T-helper 22 cell (primary cell): ENCODE data around the gene MAST4.
"Not testable (repeated sequence)": the region's sequence is repeated elsewhere in the genome, so short reads cannot be mapped to it uniquely, and the experiment has no call there.

Source experiments
- DNase-seq: peaks from one replicate; pipeline ENCODE4 v3.0.0-alpha.2; 2020; ENCODE audit warnings: low read depth

MAST4 gene

DNA sequence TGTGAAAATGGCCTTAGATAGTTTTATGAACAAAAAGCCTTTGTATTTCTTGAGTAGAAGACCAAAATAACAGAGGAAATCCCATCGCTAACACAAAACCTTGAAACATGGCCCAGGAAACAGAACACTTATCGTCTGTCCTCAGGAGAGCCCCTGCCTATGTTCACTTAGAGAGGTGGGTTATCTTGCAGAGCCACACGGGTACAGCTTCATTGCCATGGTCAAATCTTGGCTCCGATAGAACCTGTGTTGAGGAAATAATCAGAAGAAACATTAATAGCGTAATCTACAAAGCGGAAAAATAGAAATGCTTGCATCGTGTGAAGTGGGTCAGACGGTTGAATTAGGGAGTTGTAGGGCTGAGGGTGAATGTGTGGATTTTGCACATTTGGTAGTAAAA, 216.1 kb downstream of the MAST4 start:
- no peak for DNase-seq

DNA sequence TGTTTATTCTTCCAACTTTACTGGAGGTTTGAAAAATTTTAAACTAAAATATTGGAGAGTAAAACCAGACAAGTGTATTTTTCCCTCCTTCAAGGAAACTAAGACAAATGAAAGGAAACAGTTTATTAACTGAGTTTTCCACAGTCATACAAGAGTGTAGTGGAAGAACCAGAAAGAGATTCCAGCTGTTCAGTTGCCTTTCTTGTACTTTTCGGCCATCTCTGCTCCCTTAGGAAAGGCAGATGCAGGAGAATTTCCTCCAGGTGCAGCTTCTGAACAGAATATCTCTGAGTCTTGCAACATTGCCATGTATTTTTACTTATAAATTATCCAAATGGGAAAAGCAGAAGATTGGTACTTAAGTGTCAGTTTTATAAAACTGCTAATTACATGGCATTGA, 217.1 kb downstream of the MAST4 start:
- DNase-seq = no peak

DNA sequence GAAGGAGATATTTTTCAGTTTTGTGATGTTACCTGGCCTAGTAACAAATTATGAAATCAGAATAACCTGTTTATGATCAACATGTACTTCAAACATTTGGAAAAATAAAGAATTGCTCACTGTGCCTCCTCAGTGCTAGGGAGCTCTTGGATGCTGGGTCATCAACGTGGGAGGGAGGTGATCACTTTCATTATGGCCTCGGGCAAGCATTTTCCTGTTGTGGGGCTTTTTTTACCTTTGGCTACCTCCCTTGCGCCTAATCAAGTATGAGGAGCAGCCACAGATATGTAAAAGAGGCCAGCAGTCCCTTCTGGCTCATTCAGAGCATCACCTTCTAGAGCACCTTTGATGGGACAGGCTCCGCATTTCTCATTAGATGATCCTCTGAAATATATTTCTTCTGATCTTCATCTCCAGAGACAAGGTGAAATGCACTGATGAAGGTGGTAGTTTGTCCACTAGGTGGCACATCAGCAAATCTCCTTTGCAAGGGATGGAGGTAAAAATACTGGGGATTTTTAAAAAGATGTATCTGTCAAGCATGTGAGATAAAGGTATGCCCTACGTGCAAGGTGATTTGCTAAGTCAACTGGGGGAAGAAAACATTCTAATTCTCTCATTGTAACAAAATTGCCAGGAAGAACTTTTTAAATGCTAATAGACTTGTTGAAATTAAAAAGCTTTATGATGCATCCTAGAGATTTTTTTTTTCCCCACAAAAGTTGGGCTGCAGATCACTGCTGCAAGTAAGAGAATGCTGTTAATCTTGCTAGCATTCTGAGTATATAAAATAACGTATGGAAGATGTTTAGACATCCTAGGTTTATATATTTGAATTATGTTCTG, 218.2 kb downstream of the MAST4 start:
- DNase-seq = no peak

DNA sequence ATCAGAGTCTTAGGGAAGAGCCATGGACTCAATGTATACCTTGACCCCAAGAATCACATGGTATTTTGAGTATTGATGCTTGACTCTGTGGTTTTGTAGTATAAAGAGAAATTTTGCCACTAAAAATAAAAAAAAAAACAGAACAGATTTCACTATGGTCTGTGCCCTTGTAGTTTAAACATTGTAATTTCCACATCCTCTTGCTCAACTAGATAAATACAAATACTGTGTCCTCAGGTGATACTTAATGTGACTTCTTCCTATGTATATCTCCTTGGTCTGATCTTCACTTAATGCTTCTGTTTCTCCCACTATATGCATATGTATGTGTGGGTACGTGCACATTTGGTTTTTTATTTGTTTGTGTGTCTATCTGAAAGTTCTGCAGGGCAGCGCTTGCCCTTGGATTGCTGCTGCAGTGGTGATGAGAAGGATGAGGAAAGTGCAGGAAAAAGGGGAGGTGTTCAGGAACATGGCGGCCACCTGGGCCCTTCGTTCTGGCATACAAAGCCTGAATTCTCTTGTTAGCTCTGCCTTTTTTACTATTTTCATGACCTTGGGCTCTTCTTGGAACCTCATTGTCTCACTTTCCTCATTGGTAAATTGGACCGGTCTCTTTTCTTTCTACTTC, 222.2 kb downstream of the MAST4 start:
- no peak for DNase-seq

DNA sequence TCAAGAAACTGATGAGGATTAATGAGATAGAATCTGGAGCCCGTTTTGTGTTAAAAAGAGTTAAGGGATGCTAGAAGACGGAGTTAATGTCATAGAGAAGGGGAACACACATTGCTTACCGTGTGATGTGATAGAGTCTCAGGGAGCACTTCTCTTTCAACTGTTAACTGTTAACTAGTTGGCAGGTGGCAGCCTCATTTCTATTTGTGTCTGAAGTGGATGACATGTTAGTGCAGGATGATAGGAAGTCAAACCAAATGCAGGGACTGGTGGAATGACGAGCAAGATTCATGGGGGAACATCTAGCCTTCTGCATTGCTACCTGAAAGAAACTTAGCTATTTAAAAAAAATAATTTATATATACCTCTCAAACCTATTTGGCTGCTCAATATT, 222.7 kb downstream of the MAST4 start:
- DNase-seq = no peak

DNA sequence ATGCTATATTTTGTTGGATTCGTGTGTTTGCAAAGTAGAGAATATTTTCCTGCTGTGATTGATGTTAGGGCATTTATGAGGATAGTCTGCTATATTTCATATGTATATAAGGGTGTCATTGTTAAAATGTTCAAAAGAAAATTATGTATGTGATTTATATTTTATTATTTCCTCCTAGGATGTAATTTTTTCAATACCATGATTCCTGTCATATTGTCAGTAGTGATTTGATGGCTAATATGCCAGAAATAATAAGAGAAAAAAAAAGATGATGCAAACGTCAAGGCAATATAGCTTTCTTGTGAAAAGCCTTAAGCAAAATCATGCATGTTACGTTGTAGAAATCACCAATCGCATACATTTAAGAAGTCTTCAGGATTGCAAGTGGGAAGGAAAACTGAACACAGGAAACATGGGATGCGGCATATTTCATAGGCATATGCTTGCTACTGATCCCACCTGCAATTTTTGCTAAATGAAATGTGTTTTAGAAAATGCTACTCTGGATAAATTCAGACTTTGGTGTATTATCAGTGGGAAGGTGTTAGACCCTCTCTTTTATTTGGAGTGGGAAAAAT, 224.5 kb downstream of the MAST4 start:
- DNase-seq = no peak

DNA sequence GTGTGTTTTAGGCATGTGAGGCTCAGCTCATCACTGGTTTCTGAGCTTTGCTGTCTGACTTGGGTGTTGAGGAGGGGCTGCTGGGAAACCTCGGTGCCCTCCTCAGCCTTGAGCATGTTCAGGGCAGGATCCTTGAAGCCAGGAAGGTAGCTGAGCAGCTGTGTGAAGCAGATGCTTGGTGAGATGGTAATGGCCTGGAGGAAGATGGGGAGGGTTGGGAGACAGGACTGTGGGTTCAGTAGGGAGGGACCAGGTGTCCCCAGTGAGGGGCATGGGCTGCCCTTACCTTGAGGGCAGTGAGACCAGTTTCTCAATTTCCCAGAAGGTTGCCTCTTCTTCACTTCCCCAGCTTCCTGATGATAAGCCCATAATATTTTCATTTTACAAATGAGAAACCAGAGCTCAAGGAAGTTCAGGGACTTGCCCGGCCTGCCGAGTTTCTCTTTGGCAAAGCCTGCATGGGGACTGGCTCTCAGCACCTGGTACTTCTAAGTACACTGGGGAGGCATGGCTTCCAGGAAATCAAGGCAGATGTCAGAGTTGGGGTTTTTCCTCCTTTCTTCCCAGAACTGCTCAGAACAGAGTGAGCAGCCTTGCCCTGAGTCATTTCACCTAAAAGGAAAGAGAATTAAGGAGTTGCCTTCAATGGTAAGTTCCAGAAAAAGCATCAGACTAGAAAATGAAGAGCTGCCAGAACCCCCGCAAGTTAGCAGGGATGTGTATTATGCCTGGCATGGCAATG, 225.7 kb downstream of the MAST4 start:
- no peak for DNase-seq

DNA sequence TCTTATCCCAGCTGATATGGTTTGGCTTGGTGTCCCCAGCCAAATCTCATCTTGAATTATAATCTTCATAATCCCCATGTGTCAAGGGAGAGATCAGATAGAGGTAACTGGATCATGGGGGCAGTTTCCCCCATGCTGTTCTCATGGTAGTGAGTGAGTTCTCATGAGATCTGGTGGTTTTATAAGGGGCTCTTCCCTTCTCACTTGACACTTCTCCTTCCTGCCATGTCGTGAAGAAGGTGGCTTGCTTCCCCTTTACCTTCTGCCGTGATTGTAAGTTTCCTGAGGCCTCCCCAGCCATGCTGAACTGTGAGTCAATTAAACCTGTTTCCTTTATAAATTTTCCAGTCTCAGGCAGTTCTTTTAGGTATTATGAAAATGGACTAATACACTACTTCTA, 226.7 kb downstream of the MAST4 start:
- not testable (repeated sequence) for DNase-seq

DNA sequence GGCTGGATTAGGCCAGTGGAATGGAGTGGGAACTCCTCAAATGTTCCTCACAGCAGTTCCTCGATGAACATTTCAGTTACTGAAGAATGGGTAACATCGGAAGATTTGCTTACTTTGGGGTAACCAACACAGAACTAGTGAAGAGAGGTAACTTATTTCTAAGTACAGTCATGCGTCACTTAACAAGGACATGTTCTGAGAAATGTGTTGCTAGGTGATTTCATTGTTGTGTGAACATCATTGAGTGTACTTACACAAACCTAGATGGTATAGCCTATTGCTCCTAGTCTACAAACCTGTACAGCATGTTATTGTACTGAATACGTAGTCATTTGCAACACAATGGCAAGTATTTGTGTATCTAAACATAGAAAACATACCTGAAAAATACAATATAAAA, 228.3 kb downstream of the MAST4 start:
- no peak for DNase-seq

DNA sequence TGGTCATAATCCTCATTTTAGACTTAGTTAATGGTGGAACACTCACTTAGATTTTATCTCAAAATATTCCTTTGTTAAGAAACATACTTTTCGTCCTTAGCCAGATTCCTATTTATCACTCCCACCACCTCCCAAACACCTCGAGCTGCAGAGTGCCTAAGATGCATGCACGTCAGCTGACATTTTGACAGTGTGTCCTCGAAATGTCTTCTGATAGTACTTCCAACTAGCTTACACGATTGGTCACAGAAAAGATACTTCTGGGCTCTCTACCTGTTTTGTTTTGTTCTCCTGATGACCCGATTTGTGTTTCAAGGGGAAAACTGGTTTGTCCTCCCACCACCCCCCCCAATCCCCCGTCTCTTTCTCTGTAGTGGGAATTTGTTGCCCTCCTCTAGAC, 230.1 kb downstream of the MAST4 start:
- no peak for DNase-seq

DNA sequence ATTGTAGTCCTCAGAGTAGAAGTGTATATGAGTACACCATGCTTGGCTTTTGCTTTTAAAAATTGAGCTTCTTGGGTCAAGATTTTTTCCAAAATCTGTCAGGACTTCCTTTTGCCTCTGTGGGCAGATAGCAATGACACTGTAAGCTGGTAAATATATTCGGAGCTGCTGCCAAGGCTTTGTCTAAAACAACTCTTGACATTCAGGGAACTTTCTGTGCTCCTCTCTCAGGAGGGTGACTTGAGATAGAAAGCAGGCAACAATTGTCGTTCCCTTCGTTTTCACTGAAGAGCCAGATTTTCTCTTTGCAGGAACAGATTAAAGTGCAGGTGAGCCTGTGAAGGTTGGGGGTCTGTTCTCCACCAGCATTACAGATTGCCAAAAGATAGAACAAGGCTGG, 230.5 kb downstream of the MAST4 start:
- DNase-seq = no peak

DNA sequence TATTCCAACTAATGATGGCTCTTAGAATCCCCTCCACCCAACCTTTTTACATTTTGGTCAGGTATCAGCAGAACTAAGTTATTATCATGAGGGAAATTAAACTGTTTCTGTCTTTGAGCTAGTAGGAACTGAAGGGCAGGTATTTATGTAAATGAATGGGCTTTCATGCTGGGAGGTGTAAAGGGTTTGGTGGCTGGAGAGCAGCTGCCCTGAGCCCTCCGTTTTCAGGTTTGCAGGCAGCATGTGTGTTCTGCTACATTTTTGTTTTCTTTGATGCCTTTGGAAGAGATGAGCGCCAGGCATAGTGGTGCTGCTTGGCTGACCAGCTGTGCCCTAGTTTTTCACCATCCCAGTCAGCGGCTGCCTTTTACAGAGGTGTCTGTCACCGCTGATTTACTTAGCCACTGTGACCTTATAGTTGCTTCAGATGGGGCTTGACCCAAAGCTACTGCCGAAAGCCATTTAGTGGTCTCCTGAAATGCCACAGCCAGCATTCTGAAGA, 231.9 kb downstream of the MAST4 start:
- no peak for DNase-seq

DNA sequence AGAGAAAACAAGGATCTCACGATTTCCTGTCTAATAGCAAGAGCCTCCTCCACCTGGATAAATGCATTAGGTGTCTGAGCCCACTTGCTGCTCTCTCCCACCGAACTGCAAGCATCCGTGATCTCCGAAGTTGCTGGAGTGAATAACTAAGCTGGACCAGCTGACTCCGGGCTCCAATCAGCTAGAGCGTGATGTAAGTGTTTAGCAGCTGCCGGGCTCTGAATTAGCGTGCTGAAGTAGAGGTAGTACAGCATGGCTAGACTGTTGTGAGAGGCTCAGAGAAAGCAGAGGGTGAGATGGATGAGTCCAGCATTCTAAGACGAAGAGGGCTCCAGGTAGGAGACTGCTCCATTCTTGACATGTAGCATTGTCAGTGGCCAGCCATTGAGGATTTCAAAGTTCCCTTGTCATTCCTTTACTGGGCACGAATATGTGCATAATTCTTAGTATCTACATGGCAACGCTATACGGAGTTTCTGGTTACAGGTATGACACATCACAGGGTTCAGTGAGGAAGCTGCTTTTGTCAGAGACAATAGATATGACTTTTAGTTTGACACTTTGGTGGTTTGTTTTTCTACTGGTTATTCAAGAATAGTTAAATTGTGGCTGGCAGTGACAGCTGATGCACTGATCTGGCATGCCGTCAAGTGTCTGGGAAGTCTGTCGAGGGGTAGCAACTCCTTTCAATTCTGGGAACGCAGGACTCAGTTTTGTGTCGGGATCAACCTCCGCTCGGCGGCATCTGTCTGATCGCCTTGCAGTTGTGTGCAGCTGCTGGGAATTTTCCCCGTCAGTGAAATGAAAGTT, 232.6 kb downstream of the MAST4 start:
- DNase-seq = peak; percentile 20

DNA sequence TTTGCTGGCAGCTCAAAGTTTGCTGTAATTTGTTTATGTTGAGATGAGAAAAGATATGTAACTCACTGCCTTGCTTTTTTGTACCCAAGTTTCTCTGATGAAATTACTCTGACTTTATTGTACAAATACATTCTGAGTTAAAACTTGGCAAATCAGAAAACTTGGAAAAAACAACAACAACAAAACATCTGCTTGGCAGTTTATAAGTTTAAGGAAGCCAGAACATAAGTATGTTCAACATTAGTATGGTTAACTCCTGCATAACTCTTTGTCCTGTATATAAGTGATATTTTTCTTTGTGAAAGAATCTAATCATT, 233.1 kb downstream of the MAST4 start:
- DNase-seq = no peak

DNA sequence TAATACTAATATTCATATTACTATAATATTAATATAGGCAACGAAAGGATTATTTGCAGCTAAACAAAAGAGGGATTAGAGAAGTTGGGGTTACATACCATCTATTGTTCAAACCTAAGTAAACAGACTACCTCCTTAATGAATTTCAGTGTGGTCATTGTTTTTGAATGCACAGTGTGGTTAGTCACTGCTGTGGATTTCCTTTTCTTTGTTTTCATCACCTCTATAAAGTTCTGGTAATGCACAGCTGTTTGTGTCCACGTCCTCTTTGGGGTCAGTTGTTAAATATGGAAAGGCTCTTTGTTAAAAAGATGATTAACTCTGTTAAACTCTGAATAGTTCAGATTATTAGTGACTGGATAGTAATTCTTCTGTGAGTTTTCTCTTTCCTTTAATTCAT, 233.6 kb downstream of the MAST4 start:
- DNase-seq = no peak

DNA sequence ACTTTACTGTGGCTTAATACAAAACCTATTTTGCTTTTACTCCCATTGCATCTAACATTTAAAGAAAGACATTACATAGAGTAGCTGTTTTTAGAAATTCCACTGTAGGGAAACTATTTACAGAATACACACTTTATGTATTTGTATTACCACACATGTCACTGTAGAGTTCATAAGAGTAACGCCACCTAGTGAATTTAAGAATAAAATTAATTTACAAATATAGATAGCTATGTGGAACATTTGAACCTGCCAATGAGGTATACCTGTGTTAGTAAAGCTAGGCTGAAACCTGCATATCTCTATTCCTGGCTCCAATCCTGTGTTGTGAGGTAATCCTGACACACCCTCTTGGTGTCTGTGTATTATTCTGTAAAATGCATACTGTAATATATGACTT, 234.4 kb downstream of the MAST4 start:
- no peak for DNase-seq

DNA sequence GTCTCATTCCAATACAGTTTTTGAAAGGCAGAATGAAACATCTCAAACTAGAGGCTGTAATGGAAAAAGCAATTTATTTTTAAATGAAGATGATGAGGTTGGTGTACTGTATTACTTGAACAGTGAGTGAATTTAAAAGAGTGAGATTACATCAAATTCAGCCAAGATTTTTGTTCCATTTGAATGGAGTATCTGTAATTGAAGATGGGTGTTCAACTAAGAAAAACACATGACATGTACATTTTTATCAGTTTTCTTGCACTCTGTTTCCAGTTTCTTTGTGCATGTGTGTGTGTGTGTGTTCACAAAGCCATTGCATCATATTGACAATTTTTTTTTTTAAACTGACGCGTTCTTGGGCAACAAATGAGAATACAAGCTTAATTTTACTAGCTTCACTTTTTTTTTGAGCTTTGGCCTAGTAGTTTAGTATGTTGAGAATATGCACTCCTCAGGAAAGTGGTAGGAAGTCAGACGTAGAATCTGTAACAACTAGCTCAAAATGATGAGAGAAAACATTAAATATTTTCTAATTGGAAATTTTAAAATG, 243.5 kb downstream of the MAST4 start:
- DNase-seq = no peak

DNA sequence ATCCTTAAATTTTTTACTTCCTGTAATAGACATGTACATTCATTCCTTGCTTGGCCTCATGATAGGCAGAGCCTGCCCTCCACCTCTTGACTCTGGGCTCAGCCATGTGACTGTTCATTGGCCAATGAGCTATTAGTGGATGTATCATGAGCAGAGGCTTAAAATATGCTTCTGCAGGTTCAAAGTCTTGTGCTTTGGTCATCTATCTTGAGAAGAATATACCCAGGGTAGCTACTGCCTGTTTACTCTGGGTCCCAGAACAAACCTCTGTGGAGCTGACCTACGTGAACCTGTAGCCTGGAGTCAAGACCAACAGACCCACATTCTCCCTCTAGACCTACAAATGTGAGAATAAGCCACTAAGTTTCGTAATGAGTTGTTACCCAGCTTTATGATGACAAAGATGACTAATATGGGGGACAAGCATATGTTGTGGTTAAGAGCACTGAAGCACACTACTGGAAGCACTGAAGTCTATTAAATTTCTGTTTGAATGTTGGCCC, 244.4 kb downstream of the MAST4 start:
- DNase-seq = no peak

DNA sequence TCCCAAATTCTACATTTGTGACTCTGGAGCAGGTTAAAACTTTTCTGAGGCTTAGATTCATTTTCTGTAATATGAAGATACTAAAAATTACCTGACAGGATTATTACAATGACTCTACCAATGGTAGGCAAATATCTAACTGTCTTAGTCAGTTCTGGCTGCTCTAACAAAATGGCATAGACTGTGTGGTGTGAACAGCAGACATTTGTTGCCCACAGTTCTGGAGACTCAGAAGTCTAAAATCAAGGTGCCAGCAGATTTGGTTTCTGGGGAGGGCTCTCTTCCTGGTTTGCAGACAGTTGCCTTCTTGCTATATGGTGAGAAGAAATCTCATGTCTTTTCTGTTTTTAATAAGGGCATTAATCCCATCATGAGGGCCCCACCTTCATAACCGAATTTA, 245.1 kb downstream of the MAST4 start:
- DNase-seq = no peak

DNA sequence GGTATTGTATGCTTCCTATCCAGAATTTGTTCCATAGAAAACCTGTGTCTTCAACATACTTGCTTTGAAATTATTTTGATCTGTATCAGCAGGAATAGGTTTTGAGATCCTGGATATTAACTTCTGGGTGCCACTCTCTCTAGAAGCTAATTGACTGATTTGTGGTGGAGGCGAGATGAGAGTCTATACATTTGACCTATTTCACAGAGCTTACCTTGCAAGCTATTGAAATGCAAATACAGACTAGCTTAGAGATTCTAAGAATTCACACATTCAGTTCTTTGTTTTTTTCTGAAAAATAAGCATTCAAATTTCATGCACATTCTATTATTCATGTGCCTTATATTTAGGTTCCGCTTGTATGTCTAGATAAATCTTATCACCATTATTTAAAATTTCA, 246.3 kb downstream of the MAST4 start:
- no peak for DNase-seq

DNA sequence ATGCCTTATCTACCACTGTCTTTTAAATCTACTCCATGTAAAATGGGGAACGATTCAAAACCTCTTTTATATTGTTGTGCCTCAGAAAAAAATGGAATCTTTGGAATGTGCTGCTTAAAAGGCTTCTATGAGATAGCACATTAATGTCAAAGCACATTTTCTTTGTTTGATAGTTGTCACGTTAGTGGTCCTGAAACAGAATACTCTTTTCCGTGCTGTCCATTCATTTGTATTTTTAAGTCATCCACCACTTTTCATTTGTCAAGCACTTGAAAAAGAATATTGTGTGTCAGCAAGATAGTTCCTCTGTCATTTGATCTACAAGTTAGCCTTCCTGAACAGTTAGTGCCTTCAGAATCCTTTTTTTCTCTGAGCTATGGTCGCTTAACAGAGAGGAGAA, 246.9 kb downstream of the MAST4 start:
- no peak for DNase-seq
